Tibial nerve (tissue), 4 donors: ENCODE data around the gene KCNK4.

Experiments
- EP300 ChIP-seq, 2 donors: sonication (generic); formaldehyde crosslinking; IDR thresholded peaks; one replicate each; pipeline ENCODE4 v1.6.1; 2017; ENCODE audit warnings: antibody characterized with exemption in 2 of 2, mild to moderate bottlenecking in 1 of 2
- POLR2A ChIP-seq, 2 donors: fragments of 450-650 bp; IDR thresholded peaks; one replicate each; pipeline ENCODE4 v1.6.1; 2017; ENCODE audit warnings: antibody characterized with exemption in 2 of 2, mild to moderate bottlenecking in 2 of 2, moderate library complexity in 2 of 2
- TF ChIP-seq, protein P1 (sequence below), 5 experiments: fragments of 200-600 bp in 3 of 5; fragments of 450-650 bp in 2 of 5; sonication (generic) in 3 of 5; IDR thresholded peaks; one replicate each; pipeline ENCODE4 v1.5.1; 2016 to 2019; ENCODE audit warnings: antibody characterized with exemption in 5 of 5, mild to moderate bottlenecking in 3 of 5, moderate library complexity in 2 of 5

DNA sequence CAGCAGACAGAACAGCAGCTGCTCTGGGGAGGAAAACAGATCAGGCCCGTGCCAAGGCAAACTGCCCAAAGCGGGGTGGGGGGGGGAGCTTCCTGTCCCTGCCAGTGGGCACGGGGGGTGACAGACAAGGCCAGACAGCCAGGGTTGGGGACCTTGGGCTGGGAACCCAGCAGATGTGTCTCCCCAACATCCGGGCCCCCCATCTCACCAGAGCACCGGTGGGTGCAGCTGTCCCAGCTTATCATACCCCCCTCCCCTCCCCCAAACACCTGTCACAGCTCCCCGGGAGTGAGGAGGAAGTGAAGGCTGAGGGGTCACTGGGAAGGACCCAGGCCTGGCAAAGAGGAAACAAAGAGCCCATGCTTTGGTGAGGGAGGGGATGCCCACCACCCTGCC, 45.7 kb upstream of the KCNK4 start:
- TF ChIP-seq, protein P1, sequence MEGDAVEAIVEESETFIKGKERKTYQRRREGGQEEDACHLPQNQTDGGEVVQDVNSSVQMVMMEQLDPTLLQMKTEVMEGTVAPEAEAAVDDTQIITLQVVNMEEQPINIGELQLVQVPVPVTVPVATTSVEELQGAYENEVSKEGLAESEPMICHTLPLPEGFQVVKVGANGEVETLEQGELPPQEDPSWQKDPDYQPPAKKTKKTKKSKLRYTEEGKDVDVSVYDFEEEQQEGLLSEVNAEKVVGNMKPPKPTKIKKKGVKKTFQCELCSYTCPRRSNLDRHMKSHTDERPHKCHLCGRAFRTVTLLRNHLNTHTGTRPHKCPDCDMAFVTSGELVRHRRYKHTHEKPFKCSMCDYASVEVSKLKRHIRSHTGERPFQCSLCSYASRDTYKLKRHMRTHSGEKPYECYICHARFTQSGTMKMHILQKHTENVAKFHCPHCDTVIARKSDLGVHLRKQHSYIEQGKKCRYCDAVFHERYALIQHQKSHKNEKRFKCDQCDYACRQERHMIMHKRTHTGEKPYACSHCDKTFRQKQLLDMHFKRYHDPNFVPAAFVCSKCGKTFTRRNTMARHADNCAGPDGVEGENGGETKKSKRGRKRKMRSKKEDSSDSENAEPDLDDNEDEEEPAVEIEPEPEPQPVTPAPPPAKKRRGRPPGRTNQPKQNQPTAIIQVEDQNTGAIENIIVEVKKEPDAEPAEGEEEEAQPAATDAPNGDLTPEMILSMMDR (IDR thresholded peaks at IDR 0.05) = no peak
- TF ChIP-seq POLR2A (IDR thresholded peaks at IDR 0.05) = no peak
- TF ChIP-seq EP300 (IDR thresholded peaks at IDR 0.05) = no peak
